Urothelium cell line (cell line): ENCODE data around the gene MAP4K1.

ENCODE experiments used
- DNase-seq: peaks from one replicate; pipeline ENCODE4 v3.0.0; 2011; ENCODE audit warnings: low spot score, mixed read lengths
- FAIRE-seq: peaks from 2 replicates; lab custom pipeline; 2011; peaks lifted over from hg19 to GRCh38; lab: Jason Lieb, UNC

The MAP4K1 gene

DNA sequence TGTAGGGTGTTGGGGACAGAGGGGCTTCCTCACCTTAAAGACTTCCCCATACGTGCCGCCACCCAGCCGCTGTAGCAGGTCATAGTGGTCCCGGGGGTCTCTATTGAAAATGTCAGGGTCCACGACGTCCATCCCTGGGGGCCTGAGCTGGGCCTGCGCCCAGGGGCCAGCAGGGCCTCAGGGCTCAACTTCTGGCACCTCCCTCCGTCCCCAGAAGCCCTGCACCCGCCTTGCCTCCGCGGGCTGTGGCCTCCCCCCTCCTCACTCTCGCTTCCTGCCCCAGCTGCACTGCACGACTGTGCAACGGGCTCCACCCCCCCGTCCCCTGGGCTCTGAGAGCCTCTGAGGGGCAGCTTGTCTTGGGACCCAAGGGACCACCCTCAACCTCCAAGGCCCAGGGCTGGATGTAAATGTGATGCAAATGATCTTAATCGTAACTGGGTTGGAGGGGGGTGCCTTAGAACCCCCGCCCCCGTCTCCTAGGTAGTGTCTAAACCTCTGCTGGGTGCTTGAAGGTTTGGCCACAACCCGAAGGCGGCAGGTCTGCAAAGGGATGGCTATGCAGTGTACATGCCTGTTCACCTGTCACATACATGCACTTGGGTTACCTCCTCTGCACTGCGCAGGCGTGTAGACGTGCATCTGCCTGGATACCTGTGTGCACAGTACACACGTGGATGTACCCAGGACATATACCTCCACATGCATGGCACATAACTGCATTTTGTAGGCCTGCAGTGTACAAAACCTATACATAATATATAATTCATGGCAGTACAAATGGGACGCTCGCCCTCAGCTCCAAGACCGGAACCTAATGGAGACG is at the start of gene MAP4K1:
Gene MAP4K1, minus strand, starts transcription at position 190 of the 826 bp plus-strand sequence. Its CDS starts 58 bp downstream, at position 132.
- no peak for DNase-seq
- no peak for FAIRE-seq

GRCh38 chr19:38666663-38667511 is 49.1 kb upstream of the MAP4K1 start:
- no peak for FAIRE-seq

GRCh38 chr19:38665950-38666662 is 48.4 kb upstream of the MAP4K1 start:
- DNase-seq (no peak), FAIRE-seq (no peak)

More at GRCh38 chr19:38666663-38667511, 49.1 kb upstream of the MAP4K1 start:
- no peak for DNase-seq

DNA sequence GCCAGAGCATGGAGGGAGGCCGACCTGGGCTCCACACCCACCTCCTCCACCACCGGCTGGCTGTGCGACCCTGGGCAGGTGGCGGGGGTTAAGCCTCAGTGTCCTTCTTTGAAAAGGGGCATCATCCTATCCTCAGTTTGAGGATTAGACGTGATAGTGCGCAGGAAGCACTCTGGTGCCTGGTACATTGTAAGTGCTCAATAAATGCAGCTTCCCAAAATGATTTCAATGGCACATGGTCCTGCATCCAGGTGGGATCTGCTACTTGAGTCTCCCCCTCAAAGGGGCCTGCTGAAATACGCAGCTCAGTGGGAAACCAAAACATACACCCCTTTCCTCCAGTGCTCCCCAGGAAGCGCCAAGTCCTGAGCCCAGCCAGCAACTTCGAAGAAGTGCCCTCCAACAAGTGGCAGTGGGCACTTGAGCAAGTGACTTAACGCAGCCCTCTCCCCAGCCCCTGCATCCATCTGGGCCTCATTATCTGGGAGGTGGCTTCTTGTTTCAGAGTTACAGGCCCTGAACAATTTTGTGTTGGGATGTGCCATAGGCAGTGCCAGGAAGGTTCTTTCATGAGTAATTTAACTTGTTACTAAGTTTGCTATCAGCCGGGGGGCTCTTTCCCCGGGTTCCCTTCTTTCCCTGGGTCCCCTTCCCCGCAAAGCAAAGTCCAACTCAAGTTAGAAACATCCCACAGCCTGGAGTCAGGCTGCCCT is 47.6 kb upstream of the MAP4K1 start:
- DNase-seq = no peak
- no peak for FAIRE-seq

DNA sequence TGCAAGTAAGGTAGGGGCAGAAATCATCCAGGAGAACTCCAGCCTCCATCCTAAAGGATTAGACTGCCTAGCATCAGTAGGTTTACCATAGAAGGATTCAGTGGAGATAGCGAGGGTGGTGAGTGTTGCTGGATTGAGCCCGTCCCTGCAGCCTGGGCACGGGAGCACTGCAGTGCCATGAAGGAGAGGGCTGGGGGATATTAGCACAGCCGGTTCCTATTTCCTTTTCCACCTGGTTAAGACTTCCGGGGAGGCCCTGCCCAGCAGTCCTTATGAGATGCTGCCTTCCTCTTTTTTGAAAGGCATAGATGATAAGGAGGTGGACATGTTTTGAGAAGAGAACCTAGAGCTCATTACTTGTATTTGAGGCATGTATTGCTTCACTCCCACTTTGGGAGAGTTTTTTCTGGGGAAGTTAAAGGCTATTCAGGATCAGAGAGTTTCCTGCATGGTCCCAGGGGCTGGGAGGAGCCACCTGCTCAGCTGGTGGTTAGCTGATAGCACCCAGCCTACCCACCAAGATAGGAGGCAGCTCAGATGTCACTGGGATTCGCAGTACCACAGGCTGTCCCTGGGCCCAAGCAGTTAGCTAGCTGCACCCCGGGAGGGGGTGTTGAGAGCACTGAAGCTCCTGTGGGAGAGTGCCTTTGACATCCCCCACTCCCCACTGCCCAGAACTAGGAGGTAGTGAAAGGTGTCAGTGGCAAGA is 46.9 kb upstream of the MAP4K1 start:
- DNase-seq (no peak), FAIRE-seq (no peak)

DNA sequence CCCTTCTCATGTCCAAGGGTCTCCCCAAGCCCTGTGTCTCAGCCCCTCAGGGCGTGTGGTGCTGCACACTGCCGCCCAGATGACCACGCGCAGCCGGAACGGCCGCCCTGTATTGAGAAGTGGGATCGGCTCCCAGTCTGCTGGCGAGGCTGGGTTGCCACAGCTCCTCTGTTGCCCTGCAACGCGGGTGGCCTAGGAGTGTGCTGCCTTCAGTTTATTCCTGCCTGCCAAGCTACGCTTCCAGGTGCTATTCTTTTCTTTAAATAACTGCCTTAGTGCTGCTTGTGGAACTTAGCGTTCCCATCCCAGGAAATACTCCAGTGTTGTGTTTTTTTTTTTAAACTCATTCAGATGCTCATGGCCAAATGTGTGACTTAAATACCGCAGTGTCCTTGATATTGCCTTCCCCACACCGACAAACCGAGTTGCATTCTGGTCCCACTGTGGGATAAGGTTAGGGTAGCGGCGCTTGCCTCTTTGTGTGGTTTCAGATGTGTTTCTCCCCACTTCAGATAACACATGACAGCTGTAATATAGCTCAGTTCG is 46.3 kb upstream of the MAP4K1 start:
- DNase-seq (no peak), FAIRE-seq (no peak)

- FAIRE-seq = no peak
- no peak for DNase-seq
Measured at GRCh38 chr19:38663156-38663651, 45.5 kb upstream of the MAP4K1 start.

- DNase-seq (no peak), FAIRE-seq (no peak)
Measured at GRCh38 chr19:38662537-38663155, 44.9 kb upstream of the MAP4K1 start.

GRCh38 chr19:38661996-38662395 is 44.2 kb upstream of the MAP4K1 start:
- FAIRE-seq (no peak), DNase-seq (no peak)

DNA sequence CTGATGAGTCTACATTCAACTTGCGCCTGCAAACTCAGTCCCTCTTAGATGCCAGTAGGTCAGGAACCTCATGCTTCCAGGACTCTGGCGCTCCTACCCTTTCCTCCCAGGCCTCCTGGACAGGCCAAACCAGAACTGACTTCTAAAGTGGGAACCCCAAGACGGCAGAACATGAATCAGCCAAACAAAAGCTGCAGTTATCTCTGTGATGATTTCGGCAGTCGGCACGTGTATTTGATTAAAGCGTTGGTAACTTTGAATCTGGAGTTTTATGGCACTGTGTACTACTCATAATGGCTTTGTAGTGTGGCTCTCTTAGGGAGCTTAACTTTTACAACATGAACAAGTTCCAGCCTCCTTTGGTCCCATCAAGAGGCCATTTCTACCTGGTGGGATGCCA is 43.4 kb upstream of the MAP4K1 start:
- FAIRE-seq = no peak

DNA sequence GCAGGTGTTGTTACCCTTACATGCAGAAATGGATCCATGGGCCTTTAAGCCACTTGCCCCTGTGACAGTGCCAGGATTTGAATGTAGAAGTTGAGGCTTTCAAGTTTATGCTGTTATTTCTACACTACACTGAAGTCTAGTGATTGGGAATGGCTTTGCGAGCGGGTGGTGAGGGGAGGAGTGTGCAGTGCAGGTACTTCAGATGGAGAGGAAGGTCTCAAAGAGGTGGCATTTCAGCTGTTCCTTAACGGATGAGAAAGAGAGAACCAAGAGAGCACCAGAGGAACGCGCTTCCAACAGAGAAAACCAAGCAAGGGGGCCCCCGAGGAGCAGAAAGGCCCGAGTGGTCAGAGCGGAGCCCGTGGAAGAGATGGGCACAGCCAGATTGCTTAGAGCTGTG is 43.0 kb upstream of the MAP4K1 start:
- no peak for DNase-seq
- no peak for FAIRE-seq

More for the DNA sequence above, 43.4 kb upstream of the MAP4K1 start:
- no peak for DNase-seq

DNA sequence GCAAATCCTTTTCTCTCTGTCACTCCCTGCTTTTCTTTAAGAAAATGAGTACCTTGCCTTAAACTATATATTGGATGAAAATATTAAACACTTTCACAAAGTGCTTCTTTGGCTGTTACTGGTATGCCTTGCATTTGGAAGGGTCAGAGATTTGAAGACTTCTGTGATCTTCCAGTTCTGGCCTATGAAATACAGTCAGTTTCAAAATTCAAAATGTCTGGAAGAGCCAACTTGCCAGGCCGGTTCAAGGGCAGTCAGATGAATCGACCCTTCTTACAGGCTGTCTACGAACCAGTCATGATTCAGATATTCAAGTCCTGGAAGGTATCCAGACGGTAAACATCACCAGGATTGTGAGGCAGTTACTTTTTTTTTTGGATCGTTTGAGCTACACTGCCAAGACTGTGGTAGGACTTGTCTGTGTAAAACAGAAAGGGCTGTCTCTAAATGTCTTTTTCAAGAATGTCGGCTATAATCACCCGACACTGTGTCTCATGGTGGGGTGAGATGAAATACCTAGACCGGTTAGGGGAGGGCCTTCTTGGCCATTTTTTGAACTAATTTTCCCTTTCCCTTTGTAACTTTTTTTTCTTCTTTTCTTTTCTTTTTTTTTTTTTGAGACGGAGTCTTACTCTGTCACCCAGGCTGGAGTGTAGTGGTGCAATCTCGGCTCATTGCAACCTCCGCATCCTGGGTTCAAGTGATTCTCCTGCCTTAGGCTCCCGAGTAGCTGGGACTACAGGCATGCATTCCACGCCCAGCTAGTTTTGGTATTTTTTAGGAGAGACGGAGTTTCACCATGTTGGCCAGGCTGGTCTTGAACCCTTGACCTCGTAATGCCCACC is 40.9 kb upstream of the MAP4K1 start:
- DNase-seq = peak; percentile 88
- no peak for FAIRE-seq

DNA sequence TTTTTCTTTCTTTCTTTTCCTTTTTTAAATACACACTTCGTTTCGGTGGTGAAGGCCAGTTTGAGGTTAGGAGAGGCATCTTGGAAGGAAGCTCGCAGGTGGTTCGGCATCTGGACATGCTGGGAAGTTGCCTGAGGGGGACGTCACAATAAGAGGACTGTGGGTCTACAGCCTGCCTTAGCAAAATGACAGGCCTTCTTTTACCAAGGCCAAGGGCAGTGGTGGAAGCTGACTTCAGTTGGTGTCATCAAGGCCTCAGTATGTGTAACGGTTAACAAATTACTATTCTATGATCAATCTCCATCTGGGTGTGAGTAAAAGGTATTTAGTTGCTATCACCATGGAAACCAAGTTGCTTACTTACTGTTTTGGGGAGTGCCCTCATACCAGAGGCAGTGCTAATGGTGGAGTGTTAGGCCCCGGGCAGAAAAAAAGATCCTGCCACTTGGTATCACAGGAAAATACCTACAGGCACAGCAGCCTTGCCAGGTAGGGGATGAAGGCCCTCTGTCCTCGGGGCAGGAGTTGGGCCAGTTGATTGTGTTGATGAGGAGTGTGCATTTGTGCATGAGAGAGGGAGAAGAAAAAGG is 40.0 kb upstream of the MAP4K1 start:
- FAIRE-seq (no peak), DNase-seq (no peak)

- DNase-seq = no peak
- FAIRE-seq = no peak
Measured at GRCh38 chr19:38656171-38656981, 38.6 kb upstream of the MAP4K1 start.

DNA sequence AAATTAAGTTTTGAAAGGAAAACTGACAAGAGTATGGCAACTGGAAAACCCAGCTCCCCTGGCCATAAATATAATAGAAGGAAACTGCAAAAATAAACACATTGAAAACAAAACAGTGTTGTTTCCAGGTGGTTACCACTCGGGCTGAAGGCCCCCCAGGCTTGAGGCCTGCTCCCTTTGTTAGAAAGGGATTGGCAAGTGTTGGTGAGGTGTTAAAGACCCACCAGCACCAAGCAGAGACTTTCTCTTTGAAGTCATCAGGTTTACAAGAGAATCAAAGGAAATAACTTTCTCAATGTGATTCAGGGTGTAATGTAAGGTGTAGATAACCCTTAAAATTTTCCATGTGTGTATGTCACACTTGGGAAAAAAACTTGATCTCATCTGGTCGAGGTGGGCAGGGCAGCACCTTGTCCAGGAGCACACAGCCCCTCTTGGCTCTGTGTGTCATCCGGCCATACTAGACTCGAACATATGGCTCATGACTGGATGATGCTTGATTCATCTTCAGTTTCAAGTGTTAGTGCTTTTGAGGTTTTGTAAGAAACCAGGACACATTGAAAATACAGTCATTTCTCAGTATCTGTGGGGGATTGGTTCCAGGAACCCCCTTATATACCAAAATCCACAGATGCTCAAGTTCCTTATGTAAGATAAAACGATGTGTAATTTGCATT is 37.5 kb upstream of the MAP4K1 start:
- DNase-seq (no peak), FAIRE-seq (no peak)

- DNase-seq = no peak
- no peak for FAIRE-seq
Measured at GRCh38 chr19:38654628-38655055, 36.9 kb upstream of the MAP4K1 start.
